ENCODE data around the gene TBC1D24. TPM values are rescaled to one million over a fixed set of nuclear protein-coding genes. Genes with fewer than 3 reads are reported as not detected.

The TBC1D24 gene
- total RNA-seq, 2 experiments from 2014 or later = 36.1 to 38.2 TPM

DNA sequence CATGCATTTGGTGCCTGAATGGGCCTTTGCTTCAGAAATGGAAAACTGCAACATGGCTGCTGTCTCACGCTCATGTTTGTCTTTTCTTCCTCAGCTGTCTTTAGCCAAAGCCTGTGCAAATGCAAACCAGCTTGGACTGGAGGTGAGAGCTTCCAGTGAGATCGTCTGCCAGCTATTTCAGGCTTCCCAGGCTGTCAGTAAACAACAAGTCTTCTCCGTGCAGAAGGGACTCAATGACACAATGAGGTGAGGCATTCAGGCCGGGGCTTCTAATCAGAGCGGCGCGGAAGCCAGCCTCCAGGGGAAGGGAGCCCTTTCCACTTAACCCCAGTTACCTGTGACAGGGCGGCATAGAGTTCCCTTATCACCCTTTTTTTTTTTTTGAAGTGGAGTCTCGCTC, 31.4 kb upstream of the TBC1D24 start:
- ChIA-PET CTCF (interaction anchor here (0.5 kb wide), 1 partner anchor 1873 kb away, joined by 3 read pairs; no protein-coding TSS in a partner anchor), POLR2A (no interaction called here)

DNA sequence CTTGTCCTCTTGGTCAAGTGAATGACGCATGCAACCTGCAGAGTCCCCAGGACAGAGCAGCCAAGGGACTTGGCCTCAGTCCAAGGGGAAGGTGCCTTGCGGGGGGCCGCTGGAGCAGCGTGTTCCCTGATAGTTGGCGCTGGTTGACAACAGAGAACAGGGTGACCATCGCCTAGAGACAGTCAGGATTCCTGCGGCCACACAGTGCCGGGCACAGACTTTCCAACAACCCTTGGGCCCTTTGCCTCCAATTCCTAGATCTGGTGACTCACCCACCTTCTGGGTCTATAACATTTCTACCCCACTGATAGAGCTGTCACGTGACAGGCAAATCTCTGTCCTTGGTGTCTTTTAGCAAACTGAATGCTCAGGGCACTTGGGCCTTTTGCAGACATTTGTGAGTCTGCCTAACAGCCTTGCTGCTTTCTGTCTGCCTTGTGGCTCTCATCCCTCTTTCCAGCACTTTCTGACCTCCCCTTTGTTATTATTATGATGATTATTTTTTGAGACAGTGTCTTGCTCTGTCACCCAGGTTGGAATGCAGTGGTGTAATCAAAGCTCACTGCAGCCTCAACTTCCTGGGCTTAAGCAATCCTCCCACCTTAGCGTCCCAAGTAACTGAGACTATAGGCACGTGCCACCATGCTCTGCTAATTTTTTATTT, 26.9 kb upstream of the TBC1D24 start:
- POLR2A ChIA-PET = interaction anchor here (1.3 kb wide), 1 partner anchor 12 kb away, joined by 4 read pairs; the partner anchor contains the start of gene TEDC2
- CTCF ChIA-PET = interaction anchor here (1.5 kb wide), 1 partner anchor 12 kb away, joined by 3 read pairs; the partner anchor contains the start of gene TEDC2

DNA sequence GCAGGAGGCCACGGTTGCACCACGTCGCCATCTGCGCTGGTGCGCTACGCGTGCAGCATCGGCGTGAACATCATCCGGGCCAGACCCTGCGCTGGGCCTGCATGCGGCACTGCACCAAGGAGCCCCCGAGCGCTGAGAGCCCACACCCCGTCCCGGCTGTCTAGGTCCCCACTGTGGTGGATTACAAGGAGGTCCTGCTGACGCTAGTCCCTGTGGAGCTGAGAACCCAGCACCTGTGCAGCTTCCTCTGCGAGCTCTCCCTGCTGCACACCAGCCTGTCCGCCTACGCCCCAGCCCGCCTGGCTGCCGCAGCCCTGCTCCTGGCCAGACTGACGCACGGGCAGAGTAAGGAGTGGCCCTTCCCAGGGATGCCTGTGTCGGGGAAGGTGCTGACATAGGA, 25.8 kb upstream of the TBC1D24 start:
- POLR2A ChIA-PET = interaction anchor here (1.2 kb wide), 1 partner anchor 11 kb away, joined by 3 read pairs; the partner anchor contains the start of gene TEDC2
- CTCF ChIA-PET = no interaction called here

DNA sequence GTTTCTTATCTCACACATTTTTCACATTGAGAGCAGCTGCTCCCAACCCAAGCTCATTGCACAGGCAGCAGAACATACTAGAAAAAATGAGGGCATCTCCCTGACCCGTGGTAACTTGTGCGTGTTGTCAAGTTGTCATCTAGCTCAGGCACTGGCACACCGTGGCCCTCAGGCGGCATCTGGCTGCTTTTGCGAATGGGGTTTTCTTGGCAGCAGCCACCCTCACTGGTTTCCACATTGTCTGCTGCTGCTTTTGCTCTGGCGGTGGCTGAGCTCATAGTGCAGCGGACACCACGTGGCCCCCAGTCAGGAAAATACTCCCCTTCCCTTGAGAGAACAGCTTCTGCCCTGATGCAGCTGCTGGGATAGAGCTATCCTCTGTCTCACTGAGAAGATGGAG, 24.4 kb upstream of the TBC1D24 start:
- ChIA-PET POLR2A (interaction anchor here (1.2 kb wide), 1 partner anchor 9 kb away, joined by 3 read pairs; the partner anchor contains the start of gene TEDC2), CTCF (interaction anchor here (0.6 to 0.7 kb wide), 3 partner anchors 37 to 58 kb away, joined by 3 to 4 read pairs (median 4); no protein-coding TSS in a partner anchor)

DNA sequence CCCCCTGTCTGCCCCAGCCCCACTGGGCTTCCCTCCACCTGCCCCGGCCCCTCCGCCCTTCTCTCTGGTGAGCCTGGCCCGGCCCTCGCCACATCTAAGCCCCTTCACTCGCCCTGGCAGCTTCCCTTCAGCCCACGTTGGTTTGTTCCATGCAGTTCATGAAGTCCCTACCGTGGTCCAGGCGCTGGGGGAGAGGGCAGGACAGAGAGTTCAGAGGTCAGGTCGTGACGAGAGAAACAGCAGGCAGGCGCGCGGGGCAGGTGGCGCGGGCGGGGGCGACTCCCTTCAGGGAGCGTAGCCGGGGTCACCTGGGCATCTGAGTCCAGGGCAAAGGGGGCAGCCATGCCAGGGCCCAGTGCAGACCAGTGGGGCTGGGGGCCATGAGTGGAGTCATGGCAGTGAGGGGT, 23.9 kb upstream of the TBC1D24 start:
- POLR2A ChIA-PET = no interaction called here
- CTCF ChIA-PET = interaction anchor here (0.6 kb wide), 1 partner anchor 57 kb away, joined by 3 read pairs; no protein-coding TSS in a partner anchor

DNA sequence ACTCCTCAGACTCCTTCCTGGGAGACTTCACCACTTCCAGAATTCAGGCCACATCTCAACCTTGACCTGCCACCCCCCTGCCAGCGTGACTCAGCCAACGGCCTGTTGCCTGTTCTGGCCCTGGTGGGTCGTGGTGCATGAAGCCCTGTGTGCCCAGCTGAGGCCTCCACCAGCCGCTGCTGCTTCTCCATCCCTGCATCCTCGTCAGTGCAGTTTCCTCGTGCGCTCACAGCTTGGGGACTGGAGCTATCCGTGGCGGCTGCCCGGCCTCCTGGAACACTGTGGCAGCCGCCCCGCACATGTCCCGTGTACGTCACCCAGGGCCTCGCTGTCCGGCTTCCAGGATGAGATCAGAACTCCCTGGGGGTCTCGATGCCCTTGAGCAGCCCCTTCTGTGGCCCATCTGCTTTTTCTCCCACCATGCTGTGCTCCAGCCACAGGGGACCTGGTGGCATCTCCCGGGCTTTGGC, 23.0 kb upstream of the TBC1D24 start:
- CTCF ChIA-PET = no interaction called here
- POLR2A ChIA-PET = no interaction called here

DNA sequence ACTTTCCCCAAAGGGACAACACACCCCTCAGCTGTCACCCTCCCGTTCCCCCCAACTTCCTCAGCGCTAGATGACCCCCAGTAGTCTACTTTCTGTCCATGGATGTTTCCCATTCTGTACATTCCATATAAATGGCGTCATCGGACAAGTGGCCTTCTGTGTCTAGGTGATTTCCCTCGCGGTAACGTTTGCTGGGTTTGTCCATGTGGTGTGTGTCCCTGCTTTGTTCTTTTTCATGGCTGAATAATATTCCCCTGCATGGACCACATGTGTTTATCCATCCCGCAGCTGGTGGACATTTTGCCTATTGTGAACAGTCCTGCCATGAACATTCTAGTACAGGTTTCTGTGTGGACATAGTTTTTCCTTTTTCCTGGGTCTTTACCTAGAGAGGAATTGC, 22.3 kb upstream of the TBC1D24 start:
- CTCF ChIA-PET = interaction anchor here (0.5 kb wide), 1 partner anchor 1259 kb away, joined by 4 read pairs; no protein-coding TSS in a partner anchor
- POLR2A ChIA-PET = no interaction called here

DNA sequence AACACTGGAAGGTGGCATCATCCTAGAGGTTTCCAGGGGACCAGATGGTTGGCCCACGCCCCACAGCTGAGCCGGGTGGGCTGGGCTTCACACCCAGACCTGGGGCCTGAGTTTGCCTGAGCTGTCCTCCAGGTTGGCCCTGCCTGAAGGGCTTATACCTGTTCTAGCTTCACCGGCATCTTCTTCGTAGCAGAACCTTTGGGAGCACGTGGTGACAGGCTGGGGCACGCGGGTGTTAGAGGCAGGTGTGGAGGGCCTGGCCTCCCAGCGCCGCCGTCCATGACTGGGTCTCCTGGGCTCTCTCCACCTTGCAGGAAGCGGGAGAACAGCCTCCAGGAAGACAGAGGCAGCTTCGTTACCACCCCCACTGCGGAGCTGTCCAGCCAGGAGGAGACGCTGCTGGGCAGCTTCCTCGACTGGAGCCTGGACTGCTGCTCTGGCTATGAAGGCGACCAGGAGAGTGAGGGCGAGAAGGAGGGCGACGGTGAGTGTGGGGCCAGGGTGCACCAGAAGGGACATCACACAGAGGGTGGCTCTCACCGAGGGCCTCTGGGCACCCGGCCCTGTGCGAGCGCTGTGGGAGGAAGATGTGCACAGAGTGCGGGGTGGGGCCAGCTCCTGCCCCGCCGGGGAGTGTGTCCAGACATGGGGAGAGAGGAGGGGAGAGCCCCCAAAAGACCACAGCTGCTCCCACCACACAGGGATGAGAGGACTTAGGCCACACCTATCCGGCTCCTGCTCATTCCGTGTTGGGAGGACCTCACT, 19.7 kb upstream of the TBC1D24 start:
- POLR2A ChIA-PET = no interaction called here
- CTCF ChIA-PET = no interaction called here

DNA sequence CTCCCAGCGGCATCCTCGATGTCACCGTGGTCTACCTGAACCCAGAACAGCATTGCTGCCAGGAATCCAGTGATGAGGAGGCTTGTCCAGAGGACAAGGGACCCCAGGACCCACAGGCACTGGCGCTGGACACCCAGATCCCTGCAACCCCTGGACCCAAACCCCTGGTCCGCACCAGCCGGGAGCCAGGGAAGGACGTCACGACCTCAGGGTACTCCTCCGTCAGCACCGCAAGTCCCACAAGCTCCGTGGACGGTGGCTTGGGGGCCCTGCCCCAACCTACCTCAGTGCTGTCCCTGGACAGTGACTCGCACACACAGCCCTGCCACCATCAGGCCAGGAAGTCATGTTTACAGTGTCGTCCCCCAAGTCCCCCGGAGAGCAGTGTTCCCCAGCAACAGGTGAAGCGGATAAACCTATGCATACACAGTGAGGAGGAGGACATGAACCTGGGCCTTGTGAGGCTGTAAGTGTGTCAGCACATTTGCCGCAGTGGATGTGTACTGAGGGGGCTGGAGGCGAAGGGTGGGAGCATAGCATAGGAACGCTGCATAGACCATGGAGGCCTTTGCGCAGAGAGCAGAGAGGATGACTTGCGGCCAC, 18.3 kb upstream of the TBC1D24 start:
- ChIA-PET POLR2A (no interaction called here), CTCF (interaction anchor here (0.9 kb wide), 1 partner anchor 27 kb away, joined by 3 read pairs; no protein-coding TSS in a partner anchor)

DNA sequence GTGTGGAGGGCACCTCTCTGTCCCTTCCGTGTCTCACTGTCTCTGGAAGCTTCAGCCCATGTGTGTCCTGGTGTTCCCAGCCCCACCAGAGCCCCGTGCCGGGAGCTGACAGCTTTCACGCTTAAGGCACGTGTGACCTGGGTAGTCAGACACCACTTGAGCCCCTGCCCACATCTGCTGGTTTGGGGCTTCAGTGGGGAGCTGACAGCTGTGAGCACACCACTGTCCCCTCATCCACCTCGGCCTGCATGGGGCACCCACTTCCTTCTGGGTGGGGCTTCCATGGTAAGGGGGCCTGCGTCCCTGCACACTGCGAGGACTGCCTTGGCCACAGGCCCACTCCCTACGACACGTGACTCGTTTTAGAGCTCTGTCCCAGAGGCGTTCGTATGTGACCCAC, 17.7 kb upstream of the TBC1D24 start:
- POLR2A ChIA-PET = no interaction called here
- CTCF ChIA-PET = interaction anchor here (0.9 to 1.0 kb wide), 2 partner anchors 27 to 44 kb away, joined by 3 to 4 read pairs; no protein-coding TSS in a partner anchor

DNA sequence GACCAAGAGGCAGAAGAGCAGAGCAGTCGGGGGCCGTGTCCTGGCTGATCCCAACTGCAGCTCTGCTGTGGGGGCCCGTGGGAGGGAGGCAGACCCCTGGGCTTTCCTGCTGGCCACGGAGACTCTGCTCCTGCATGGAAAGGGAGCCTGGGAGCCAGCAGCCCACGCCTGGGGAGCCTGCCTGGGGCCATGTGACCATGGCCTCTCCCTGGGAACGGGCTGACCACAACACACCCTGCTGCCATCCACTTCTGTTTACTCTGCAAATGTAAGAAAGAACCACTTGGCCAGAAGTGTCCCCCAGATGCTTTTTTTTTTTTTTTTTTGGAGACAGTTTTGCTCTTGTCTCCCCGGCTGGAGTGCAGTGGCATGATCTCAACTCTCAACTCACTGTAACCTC, 17.0 kb upstream of the TBC1D24 start:
- POLR2A ChIA-PET = no interaction called here
- CTCF ChIA-PET = interaction anchor here (1.0 to 1.2 kb wide), 2 partner anchors 43 to 118 kb away, joined by 4 to 6 read pairs; partner anchors contain the start of gene ABCA3

DNA sequence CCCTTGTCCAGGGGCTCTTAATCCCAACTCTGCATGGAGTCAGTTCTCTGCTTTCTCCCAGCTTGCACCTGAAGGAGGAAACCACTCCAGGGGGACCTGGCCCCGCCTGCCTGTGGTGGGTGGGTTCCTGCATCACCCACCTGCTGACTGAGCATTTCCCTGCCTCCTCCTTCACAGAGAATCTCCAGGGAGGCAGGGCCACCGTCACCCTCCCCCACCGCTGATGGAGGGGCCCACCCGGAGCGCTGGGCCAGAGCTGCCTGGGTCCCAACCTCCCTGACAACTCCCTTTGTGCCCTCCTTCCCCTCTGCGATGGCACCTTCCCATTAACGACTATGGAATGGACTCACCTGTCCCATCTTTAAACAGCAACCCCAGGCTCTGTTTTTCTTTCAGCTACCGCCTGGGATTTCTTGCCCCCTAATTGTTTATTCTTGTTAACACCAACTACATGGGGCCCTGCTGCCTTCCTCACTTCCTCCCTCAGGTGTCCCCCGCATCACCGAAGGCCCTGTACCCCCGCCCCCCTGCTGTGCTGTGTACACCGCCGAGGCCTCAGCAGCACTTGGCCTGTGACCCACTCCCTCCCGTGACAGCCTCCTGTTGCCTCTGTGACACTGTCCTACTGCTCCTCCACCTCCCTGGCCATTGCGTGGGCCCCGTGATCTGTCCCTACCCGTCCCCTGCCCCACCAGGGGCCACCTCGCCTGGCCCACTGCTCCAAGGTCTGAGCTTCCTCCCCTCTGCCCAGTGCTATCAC, 15.9 kb upstream of the TBC1D24 start:
- POLR2A ChIA-PET = interaction anchor here (0.6 to 1.5 kb wide), 6 partner anchors 9 to 85 kb away, joined by 3 to 8 read pairs (median 4); partner anchors contain the start of genes NTN3 and TBC1D24
- CTCF ChIA-PET = interaction anchor here (0.6 to 1.8 kb wide), 6 partner anchors 11 to 436 kb away, joined by 3 to 6 read pairs (median 4); partner anchors contain the start of gene ABCA3

DNA sequence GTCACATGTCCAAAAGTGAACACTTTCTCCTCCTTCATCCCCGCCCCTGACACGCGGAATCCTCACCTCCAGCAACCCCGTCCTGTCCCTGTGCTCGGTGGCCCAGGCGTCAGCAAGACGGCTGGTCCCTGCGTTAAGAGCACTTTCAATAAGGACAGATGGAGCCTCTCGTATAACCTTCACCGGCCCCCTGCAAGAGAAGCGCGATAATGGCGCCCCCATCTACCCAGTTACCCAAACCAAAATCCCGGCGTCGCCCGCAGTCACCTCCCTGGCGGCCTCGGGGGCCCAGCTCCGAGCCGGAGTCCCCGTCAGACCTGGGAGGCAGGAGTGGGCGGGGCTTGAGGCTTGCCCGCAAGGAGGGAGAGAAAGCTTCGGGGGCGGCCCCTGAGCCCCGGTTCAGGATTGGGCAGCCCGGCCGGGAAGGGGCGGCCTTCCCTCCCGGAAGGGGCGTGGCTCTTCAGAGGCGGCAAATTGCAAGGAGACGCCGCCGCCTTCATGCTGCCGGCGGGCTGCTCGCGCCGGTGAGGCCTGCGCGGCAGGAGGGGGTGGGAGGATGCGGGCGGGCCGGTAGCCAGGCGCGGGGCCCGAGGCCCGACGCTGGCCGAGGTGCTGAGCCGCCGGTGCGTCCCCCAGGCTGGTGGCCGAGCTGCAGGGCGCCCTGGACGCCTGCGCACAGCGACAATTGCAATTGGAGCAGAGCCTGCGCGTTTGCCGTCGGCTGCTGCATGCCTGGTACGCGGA, 15.1 kb upstream of the TBC1D24 start, which contains the start of gene TEDC2:
TSS of gene TEDC2 (plus strand) at position 463 of the 744 bp plus-strand sequence. CDS start at position 499, 36 bp downstream.
- POLR2A ChIA-PET = interaction anchor here (0.6 to 1.5 kb wide), 9 partner anchors 9 to 901 kb away, joined by 3 to 9 read pairs (median 4); partner anchors contain the start of genes NTN3 and TBC1D24
- CTCF ChIA-PET = interaction anchor here (0.9 to 1.8 kb wide), 5 partner anchors 9 to 32 kb away, joined by 3 to 4 read pairs (median 3); no protein-coding TSS in a partner anchor

DNA sequence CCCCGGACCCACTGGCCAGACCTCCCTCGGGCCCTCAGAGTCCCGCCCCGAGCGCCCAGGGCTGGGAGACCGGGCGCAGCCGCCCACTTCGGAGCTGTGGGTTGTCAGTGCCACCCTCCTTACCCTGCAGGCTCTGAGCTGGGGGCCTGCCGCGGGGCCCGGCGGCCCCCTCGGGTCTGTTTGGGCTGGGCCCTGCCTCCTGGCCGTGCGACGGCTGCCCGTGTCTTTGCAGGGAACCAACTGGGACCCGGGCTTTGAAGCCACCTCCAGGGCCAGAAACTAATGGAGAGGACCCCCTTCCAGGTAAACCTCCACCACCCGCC, 14.6 kb upstream of the TBC1D24 start:
- POLR2A ChIA-PET = interaction anchor here (0.6 to 1.5 kb wide), 8 partner anchors 9 to 143 kb away, joined by 3 to 9 read pairs (median 5); partner anchors contain the start of genes NTN3 and TBC1D24
- CTCF ChIA-PET = interaction anchor here (1.1 to 1.8 kb wide), 4 partner anchors 9 to 29 kb away, joined by 3 to 4 read pairs (median 4); no protein-coding TSS in a partner anchor

DNA sequence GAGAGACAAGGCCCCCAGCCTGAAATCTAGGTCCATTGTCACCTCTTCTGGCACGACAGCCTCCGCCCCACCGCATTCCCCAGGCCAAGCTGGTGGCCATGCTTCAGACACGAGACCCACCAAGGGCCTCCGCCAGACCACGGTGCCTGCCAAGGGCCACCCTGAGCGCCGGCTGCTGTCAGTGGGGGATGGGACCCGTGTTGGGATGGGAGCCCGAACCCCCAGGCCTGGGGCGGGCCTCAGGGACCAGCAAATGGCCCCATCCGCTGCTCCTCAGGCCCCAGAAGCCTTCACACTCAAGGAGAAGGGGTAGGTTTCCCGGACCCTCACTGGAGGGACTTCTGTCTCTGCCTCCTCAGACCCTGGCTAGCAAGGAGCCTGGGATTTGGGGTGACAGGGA, 14.0 kb upstream of the TBC1D24 start:
- ChIA-PET CTCF (interaction anchor here (1.4 to 1.8 kb wide), 2 partner anchors 30 to 40 kb away, joined by 4 to 5 read pairs; no protein-coding TSS in a partner anchor), POLR2A (interaction anchor here (1.0 to 1.5 kb wide), 2 partner anchors 8 to 142 kb away, joined by 4 to 6 read pairs; no protein-coding TSS in a partner anchor)

DNA sequence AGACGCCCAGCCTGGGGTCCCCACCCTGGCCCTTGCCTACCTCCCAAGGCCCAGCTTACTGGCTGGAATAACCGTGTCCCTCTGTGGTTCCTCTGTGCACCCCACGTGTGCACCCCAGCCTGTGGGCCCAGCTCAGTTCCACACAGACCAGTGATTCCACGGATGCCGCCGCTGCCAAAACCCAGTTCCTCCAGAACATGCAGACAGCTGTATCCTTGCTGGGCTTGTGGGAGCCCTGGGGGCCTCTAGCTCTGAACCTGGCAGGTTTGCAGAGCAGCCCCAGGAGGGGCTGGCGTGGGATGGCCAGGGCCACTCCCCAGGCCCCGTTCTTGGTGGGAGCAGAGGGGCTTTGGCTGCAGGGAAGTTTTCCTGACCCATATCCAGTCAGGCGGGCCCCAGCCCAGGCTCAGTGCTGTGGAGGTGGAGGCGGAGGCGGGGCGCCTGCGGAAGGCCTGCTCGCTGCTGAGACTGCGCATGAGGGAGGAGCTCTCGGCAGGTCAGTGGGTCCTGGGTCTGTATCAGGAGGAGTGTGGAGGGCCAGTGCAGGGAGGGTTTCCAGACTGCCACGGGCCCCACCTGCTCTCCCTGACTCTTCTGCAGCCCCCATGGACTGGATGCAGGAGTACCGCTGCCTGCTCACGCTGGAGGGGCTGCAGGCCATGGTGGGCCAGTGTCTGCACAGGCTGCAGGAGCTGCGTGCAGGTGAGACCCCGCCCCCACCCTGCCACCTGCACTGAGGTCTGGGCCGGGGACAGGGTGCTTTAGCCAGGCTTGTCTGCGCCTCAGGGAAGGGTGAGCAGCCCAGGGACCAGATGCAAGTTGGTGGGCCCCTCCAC, 12.7 kb upstream of the TBC1D24 start:
- POLR2A ChIA-PET = interaction anchor here (1.0 kb wide), 1 partner anchor 20 kb away, joined by 3 read pairs; no protein-coding TSS in a partner anchor

DNA sequence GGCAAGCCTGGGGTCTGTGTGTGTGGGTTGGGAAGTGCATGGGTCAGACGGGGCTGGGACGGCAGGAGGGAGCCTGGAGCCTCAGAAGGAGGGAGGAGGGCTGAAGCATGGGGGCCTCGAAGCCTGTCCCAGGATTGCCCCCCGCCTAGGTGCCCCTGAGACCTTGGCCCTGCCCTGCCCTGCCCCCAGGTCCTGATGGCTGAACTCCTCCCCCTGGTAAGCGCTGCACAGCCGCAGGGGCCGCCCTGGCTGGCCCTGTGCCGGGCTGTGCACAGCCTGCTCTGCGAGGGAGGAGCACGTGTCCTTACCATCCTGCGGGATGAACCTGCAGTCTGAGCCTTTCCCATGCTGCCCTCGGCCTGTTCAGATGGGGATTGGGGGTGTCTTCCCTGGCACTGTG, 10.6 kb upstream of the TBC1D24 start:
- CTCF ChIA-PET = interaction anchor here (0.7 kb wide), 1 partner anchor 483 kb away, joined by 3 read pairs; no protein-coding TSS in a partner anchor
- POLR2A ChIA-PET = no interaction called here

More for the DNA sequence above, 12.7 kb upstream of the TBC1D24 start:
- CTCF ChIA-PET = interaction anchor here (1.4 kb wide), 1 partner anchor 39 kb away, joined by 5 read pairs; no protein-coding TSS in a partner anchor
